NCI-H1417 (cell line): ENCODE data around the gene CMTM6.
"Not testable (repeated sequence)": the region's sequence is repeated elsewhere in the genome, so short reads cannot be mapped to it uniquely, and the experiment has no call there.

Experiments used
- DNase-seq, 3 experiments: peaks; one replicate each; lab custom pipeline; 2025; lab: John Stamatoyannopoulos, UW

CMTM6 gene

GRCh38 chr3:32499585-32499984 is 3.1 kb downstream of the CMTM6 start:
- no peak for DNase-seq

- DNase-seq = no peak
Observed at GRCh38 chr3:32498992-32499391, 3.7 kb downstream of the CMTM6 start.

DNA sequence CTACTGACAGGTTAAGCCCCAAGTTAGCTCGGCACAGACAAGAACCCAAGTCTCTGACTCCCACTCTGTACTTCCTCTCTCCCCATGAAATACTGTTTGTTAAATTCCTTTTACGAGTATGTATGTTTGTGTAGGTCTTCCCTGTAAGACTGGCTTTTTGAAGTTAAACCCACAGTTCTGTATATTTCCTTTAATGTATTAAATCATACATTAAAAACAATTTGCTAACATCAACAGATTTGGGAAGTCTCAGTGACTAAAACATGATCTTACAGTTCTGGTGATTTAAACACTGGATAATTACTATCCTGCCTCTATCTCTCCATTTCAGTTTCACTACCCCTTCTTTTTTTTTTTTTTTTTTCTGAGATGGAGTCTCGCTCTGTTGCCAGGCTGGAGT is 4.4 kb downstream of the CMTM6 start:
- DNase-seq = no peak

GRCh38 chr3:32495609-32496008 is 7.0 kb downstream of the CMTM6 start:
- DNase-seq = no peak

DNA sequence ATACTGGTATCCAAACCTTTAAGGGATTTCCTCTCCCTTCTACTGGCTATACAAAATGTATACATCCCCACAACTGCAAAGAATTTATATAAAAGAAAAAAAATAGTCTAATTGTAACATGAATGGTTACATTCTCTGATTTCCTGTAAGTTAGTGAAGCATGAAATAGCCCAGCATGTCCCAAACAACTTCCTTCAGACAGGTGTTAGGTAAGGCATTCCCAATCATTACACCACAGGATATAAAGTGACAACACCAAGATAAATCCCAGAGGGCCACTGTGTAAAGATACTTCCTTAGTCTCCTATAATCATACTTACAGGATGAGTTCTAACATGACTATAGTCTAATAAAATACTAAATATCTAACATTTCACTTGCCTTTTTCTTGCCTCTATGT is 7.6 kb downstream of the CMTM6 start:
- DNase-seq = peak in 1 of 3 experiments; percentile 46

DNA sequence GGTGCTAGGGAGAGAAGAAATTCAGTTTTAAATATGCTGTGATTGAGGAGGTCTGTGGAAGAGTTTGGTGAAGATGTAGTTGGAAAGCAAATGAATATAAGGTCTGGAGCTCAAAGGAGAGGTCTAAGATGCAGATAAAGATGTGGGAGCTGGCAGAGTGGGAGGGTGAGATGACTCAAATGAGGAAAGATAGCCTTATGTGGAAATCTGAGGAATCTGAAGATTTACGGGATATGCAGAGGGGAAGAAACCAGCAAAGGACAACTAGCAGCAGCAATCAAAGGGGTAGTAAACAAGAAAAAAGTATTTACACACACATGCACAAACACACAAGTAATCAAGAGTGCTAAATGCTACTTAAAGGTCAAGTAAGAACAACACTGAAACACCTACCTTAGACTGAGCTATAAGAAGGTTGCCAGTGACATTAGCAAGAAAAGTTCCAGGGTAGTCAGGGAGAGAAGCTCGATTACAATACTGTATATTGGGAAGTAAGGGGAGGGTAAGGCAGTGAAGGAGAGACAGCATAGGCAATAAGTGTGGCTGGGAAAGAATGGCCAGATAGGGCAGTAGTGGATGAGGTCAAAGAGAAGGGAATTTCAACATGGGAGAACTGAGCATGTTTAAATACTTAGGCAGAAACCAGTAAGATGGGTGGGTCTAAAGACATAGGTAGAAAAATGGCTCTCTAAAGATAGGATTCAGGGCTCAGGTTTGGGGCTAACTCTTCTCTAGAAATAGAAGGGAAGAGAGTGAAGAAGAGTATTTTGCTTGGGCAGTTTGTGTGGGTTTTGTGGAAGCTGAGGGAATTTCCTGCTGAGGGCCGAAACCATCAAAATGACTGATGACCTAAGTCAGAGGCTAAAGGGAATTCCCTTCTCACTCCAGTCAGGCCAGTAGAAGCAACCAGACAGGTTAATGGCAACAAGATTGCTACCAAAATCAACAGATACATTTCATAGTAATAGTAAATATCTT is 8.9 kb downstream of the CMTM6 start:
- DNase-seq = no peak

DNA sequence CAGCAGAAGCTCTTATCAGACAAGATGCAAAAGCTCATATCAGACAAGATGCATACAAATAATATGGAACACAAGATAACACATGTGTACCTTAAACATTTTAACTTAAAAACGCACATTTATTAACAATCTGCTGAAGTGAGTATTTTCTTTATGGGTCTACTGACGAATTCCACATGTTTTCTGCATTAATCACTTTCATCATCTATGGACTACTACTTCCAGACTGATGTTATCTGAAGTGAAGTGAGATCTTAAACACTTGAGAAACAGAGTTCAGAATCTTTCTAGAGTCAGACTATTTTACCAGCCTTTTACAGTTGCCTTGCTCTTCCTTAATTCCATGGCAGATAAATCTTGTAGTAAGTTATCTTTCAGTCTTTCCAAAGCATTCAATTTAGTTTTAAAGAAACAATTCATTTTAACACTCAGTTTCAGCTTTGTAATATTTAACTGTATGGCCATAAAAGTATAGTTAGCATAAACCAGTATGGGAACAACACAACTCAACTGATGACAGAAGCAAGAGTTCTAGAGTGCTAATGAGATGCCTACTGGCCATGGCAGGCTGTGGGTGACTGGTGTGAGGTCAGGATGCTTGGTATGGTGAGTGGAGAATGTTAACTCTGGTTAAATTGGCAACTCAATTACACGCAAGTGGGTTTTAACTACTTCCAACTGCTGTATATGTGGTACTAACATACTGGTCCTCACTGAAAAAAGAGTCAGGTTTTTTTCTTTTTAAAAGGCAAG is 9.8 kb downstream of the CMTM6 start:
- no peak for DNase-seq

DNA sequence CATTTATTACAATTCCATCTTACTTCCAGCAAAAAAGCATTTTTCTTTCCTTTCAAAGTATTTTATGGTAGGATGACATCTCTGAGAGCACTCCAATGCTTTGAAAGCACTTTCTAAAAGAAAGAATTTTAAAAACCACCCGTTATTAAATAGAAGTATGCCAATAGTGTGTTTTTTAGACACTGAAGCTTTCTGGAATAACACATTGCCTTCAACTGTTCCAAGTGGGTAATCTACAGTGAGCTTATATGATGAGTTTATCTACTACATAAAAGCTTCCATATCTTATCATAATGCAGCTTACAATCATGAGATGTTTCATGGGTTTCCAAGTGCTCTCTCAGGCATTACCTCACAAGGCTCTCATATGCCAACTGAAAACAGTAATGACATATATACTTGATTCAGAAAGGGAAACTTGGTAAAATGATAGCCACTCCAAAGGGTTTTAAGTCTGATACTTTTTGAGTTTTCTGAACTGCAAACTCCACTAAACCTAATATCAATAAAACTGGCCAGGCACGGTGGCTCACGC is 14.1 kb downstream of the CMTM6 start:
- peak in 1 of 3 experiments; percentile 16 for DNase-seq

- no peak for DNase-seq
Observed at GRCh38 chr3:32487781-32488473, 14.7 kb downstream of the CMTM6 start.

DNA sequence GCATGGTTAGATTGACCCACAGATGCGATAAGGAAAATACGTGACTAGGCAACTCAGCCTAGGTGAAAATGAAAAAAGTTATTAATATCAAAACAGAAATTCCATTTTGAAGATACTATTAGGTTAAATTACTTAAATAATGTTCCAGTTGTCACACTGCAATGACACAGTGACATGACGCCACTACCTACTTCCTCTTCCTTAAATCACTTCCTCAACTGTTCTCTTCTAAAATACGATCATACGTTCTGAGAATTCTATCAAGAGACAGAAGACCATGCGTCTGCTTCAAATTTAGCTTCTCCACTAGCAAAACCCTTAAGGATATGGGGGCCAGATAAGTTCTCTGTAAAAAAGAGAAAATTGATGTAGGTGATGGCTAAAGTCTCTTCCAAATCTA is 18.2 kb downstream of the CMTM6 start:
- no peak for DNase-seq

DNA sequence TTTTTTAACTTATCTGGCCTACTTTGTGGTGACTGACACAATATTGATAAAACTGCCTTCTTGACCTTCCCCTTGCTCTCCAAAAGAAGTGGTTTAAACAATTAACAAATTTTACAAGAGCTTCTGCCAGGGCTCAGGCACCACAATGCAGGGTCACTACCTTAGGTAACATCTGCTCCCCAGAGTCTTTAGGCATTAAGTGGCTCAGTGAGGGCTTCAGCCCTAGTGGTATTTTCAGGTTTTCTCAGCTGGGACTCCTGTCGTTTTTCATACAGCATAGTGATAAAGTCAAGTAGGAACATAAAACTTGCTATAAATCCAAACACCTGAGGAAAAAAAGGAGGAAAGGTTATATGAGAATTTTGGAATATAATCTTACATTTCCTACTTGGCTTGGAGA is 18.9 kb downstream of the CMTM6 start:
- no peak for DNase-seq

DNA sequence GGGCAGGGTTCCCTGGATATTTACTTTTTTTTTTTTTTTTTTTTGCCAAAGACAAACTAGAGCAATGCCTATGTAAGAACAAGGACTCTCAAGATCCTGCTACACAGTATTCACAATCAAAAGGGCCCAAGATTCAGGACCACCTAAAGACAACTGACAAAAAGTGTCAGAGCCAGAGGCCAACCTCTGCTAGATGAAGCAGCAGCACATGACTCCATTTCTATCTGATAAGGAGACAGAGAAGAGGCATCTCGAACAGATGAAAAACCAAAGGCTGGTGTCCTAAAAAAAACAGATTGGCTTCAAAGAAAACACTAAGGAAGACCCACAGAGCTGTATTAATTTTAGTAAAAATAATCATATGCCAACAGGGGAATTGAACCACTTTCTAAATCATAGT is 20.0 kb downstream of the CMTM6 start:
- no peak for DNase-seq

DNA sequence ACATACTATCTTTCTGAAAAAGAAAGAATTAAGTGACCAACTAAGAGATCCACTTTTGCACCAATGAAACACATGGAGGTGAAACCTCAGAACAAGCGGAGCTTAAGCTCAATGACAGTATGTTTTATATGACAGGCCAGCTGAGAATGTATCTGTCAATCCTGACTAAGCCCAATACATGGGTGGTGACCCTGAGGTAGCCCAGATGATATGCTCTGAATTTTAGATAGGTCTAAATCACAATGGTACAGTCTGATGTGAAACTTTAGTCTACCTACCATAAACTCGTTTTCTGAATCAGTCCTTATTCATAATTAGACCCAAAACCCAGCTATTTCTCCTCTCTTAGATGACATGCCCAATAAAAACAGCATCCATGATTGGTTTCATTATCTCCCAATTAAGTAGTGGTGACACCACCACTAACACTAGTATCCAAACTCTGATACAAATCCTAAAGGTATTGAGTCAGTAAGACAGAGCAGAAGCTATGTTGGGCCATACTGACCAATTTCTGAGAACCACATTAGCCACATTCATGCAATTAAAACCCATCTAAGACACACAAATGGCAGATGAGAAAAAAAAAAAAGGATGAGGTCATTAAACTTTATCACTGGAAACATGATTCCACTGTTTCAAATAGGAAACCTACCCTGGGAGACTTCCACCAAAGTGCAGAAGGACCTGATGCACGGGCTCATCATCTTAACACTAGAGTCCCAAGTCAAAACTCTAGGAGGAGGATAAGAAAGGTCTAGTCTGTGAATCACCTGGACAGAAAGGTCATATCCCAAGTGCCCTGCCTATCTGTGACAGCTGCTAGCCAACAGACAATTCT is 20.6 kb downstream of the CMTM6 start:
- DNase-seq = no peak

DNA sequence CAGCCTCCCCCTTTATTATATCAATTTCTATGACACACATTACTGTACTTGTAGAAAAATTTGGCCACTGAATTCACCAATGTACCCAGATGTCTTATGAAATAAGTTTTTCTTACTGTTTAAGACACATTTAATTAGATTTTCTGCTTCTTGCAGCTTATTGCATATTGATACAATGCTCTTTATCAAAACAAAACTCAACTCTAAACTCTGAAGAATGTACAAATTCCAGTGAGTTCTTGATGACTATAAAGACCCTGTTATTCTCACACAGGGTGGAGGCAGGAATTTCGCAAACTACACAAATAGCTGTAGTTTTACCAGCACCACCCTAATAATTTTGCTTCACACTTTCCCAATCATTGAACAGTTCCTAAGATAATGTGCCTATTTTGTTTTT is 22.0 kb downstream of the CMTM6 start:
- no peak for DNase-seq

GRCh38 chr3:32474201-32474600 is 28.5 kb downstream of the CMTM6 start:
- DNase-seq = no peak

GRCh38 chr3:32472151-32472550 is 30.5 kb downstream of the CMTM6 start:
- DNase-seq = not testable (repeated sequence)

GRCh38 chr3:32471246-32471645 is 31.4 kb downstream of the CMTM6 start:
- DNase-seq = no peak

GRCh38 chr3:32470362-32470761 is 32.3 kb downstream of the CMTM6 start:
- DNase-seq = no peak

GRCh38 chr3:32469151-32469874 is 33.3 kb downstream of the CMTM6 start:
- no peak for DNase-seq

GRCh38 chr3:32467333-32468070 is 35.1 kb downstream of the CMTM6 start:
- peak; percentile 66 to 80 (median 79) for DNase-seq
